22Rv1 (cell line): ENCODE measurements around the gene ARHGEF28.

Experiments
- H3K27ac ChIP-seq: fragments of 450-650 bp; 2 replicates; pipeline ENCODE4 v1.5.1; 2017
- CTCF ChIP-seq: fragments of 450-650 bp; IDR thresholded peaks from 2 replicates; pipeline ENCODE4 v1.5.1; 2017; ENCODE audit warnings: mild to moderate bottlenecking
- ZFX ChIP-seq: fragments of 450-650 bp; IDR thresholded peaks from 2 replicates; pipeline ENCODE4 v1.6.1; 2017; ENCODE audit warnings: antibody characterized with exemption, borderline replicate concordance

The ARHGEF28 gene

GRCh38 chr5:73647721-73648120 lies 21.7 kb downstream of the ARHGEF28 start:
- no peak overlapping the region for H3K27ac ChIP-seq
- TF ChIP-seq CTCF: no peak
- no peak for TF ChIP-seq ZFX

- TF ChIP-seq ZFX (no peak), CTCF (no peak)
- no peak overlapping the region for H3K27ac ChIP-seq
Observed at GRCh38 chr5:73648515-73648914, 22.5 kb downstream of the ARHGEF28 start.

GRCh38 chr5:73649926-73650325 lies 23.9 kb downstream of the ARHGEF28 start:
- H3K27ac ChIP-seq: no peak overlapping the region
- TF ChIP-seq ZFX (no peak), CTCF (no peak)

GRCh38 chr5:73652391-73652790 lies 26.4 kb downstream of the ARHGEF28 start:
- TF ChIP-seq CTCF (no peak), ZFX (no peak)
- H3K27ac ChIP-seq: peak overlapping the region; percentile 9; the same call in 1 of the 2 replicates

GRCh38 chr5:73654171-73654811 lies 28.3 kb downstream of the ARHGEF28 start:
- TF ChIP-seq ZFX (no peak), CTCF (no peak)
- no peak overlapping the region for H3K27ac ChIP-seq

GRCh38 chr5:73654819-73655318 lies 28.9 kb downstream of the ARHGEF28 start:
- TF ChIP-seq CTCF (no peak), ZFX (no peak)
- H3K27ac ChIP-seq: no peak overlapping the region

- TF ChIP-seq CTCF: no peak
- TF ChIP-seq ZFX: no peak
- no peak overlapping the region for H3K27ac ChIP-seq
Observed at GRCh38 chr5:73655521-73656160, 29.6 kb downstream of the ARHGEF28 start.
